Smooth muscle cell (in vitro differentiated cells): ENCODE measurements around the gene METTL18. TPM values are rescaled to one million over a fixed set of nuclear protein-coding genes. Genes with fewer than 3 reads are reported as not detected.

Source experiments
- DNase-seq: peaks from one replicate; lab custom pipeline; 2025; ENCODE audit not compliant: unreplicated experiment; lab: John Stamatoyannopoulos, UW
- H2AFZ ChIP-seq: fragments of 200-600 bp; sonication (generic); 2 replicates; pipeline ENCODE4 v1.6.0; 2016; ENCODE audit warnings: antibody characterized with exemption, low read depth, mild to moderate bottlenecking
- H3F3A ChIP-seq: fragments of 200-600 bp; sonication (generic); 2 replicates; pipeline ENCODE4 v1.6.0; 2017; ENCODE audit warnings: antibody characterized with exemption, low read depth
- H3K27ac ChIP-seq: fragments of 200-600 bp; sonication (generic); 2 replicates; pipeline ENCODE4 v1.5.1; 2016; ENCODE audit warnings: low read depth, mild to moderate bottlenecking
- H3K27me3 ChIP-seq: fragments of 200-600 bp; sonication (generic); 2 replicates; pipeline ENCODE4 v1.6.1; 2016; ENCODE audit warnings: low read depth, mild to moderate bottlenecking
- H3K36me3 ChIP-seq: fragments of 200-600 bp; sonication (generic); 2 replicates; pipeline ENCODE4 v1.5.1; 2016; ENCODE audit warnings: low read depth
- H3K4me1 ChIP-seq: fragments of 200-600 bp; sonication (generic); 2 replicates; pipeline ENCODE4 v1.5.1; 2016; ENCODE audit warnings: low read depth
- H3K4me2 ChIP-seq: fragments of 200-600 bp; sonication (generic); 2 replicates; pipeline ENCODE4 v1.6.0; 2016; ENCODE audit warnings: mild to moderate bottlenecking
- H3K4me3 ChIP-seq: fragments of 200-600 bp; sonication (generic); 2 replicates; pipeline ENCODE4 v1.5.1; 2016; ENCODE audit warnings: mild to moderate bottlenecking
- H3K79me2 ChIP-seq: fragments of 200-600 bp; sonication (generic); 2 replicates; pipeline ENCODE4 v1.6.0; 2016; ENCODE audit warnings: low read depth, mild to moderate bottlenecking
- H3K9ac ChIP-seq: fragments of 200-600 bp; sonication (generic); 2 replicates; pipeline ENCODE4 v1.6.0; 2016; ENCODE audit warnings: low read depth
- H3K9me3 ChIP-seq: fragments of 200-600 bp; sonication (generic); replicated peaks from 2 replicates; pipeline ENCODE4 v1.5.1; 2016; ENCODE audit warnings: low read depth
- H4K20me1 ChIP-seq: fragments of 200-600 bp; sonication (generic); 2 replicates; pipeline ENCODE4 v1.6.0; 2016; ENCODE audit warnings: low read depth
- WGBS: methylation state at CpG from one replicate; pipeline ENCODE4 v1.1.7; 2016; ENCODE audit warnings: low lambda C conversion rate; 5-methylcytosine and 5-hydroxymethylcytosine counted together
- polyA plus RNA-seq: library from polyadenylated mRNA; unstranded; fragments of >200 nt; fragmentation: Nextera tagmentation; extraction: Ambion mirVana; gene quantifications from 2 replicates; pipeline ENCODE4 v1.2.1, GENCODE V29; 2016
- total RNA-seq: library from RNA; depleted of rRNA; stranded (reverse); fragments of >200 nt; gene quantifications from 2 replicates; pipeline ENCODE4 v1.2.3, GENCODE V29; 2014
- TF ChIP-seq, protein P1 (sequence below): fragments of 200-600 bp; sonication (generic); IDR thresholded peaks from 2 replicates; pipeline ENCODE4 v1.5.1; 2017; ENCODE audit warnings: borderline replicate concordance, mild to moderate bottlenecking, antibody characterized with exemption; ENCODE audit not compliant: insufficient read depth, poor library complexity, severe bottlenecking

METTL18 gene
- total and polyA plus RNA-seq, 2 experiments from 2014 or later, result 5.2 to 6.1 TPM

DNA sequence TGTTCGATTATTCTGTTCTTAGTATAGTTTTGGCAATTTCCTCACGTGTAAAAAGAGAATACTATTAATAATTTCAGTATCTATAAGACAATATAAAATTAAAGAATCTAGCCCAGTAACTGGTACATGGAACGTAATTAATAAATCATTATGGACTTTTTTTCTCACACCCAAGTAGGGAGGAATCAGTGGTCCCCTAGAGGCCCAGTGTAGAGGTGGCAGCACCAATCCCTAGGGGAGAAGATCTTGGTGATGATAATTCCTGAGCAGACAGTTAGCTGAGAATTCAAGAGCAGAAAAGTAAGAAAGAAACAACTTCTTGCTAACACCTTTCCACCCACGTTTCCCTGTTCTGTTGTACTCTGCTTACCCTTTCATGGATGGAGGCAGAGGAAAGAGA lies 41.2 kb downstream of the METTL18 start:
- no peaks in the 10 kb centered on the region for H3F3A ChIP-seq
- no peaks in the 10 kb centered on the region for H3K27me3 ChIP-seq
- 80% methylated on average over 4 of the region's 4 CpGs for WGBS
- no peaks in the 10 kb centered on the region for H4K20me1 ChIP-seq
- no peak overlapping the region for H3K4me2 ChIP-seq
- no peak overlapping the region for H3K9ac ChIP-seq
- H2AFZ ChIP-seq, result no peak overlapping the region
- DNase-seq, result no peak
- H3K4me3 ChIP-seq, result no peak overlapping the region
- no peaks in the 10 kb centered on the region for H3K36me3 ChIP-seq
- no peaks in the 10 kb centered on the region for H3K9me3 ChIP-seq
- no peak overlapping the region for H3K27ac ChIP-seq
- TF ChIP-seq, protein P1, sequence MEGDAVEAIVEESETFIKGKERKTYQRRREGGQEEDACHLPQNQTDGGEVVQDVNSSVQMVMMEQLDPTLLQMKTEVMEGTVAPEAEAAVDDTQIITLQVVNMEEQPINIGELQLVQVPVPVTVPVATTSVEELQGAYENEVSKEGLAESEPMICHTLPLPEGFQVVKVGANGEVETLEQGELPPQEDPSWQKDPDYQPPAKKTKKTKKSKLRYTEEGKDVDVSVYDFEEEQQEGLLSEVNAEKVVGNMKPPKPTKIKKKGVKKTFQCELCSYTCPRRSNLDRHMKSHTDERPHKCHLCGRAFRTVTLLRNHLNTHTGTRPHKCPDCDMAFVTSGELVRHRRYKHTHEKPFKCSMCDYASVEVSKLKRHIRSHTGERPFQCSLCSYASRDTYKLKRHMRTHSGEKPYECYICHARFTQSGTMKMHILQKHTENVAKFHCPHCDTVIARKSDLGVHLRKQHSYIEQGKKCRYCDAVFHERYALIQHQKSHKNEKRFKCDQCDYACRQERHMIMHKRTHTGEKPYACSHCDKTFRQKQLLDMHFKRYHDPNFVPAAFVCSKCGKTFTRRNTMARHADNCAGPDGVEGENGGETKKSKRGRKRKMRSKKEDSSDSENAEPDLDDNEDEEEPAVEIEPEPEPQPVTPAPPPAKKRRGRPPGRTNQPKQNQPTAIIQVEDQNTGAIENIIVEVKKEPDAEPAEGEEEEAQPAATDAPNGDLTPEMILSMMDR, result no peak
- no peaks in the 10 kb centered on the region for H3K4me1 ChIP-seq
- H3K79me2 ChIP-seq, result no peaks in the 10 kb centered on the region

DNA sequence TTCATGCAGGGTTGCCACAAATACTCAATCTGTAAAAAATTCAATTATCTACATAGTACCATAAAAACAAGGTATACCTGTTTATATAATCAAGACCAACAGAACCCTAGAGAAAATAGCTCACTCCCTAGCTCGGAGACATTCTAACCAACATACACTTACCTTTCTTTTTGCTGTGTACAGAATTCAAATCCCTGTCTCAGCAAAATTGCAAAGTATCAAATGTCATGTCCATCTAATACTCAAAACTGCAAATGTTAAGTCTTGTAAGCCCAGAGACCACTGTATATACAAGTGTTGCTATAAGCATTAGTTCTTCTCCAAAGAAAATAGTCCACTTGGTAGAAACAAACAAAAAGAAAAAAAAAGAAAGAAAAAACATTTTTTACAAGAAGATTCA lies 44.7 kb downstream of the METTL18 start:
- WGBS, result 94% methylated on average over 1 of the region's 1 CpG
- H3K4me1 ChIP-seq, result peaks cover 9% of the 10 kb centered on the region
- no peaks in the 10 kb centered on the region for H3K9me3 ChIP-seq
- no peaks in the 10 kb centered on the region for H4K20me1 ChIP-seq
- no peaks in the 10 kb centered on the region for H3K27me3 ChIP-seq
- TF ChIP-seq, protein P1, result no peak
- no peak overlapping the region for H3K4me2 ChIP-seq
- H3K4me3 ChIP-seq, result no peak overlapping the region
- no peak overlapping the region for H3K27ac ChIP-seq
- no peak for DNase-seq
- H3K36me3 ChIP-seq, result no peaks in the 10 kb centered on the region
- H3K79me2 ChIP-seq, result no peaks in the 10 kb centered on the region
- H3F3A ChIP-seq, result peaks cover 12% of the 10 kb centered on the region
- no peak overlapping the region for H2AFZ ChIP-seq
- no peak overlapping the region for H3K9ac ChIP-seq

- H3K79me2 ChIP-seq, result no peaks in the 10 kb centered on the region
- no peak overlapping the region for H3K9ac ChIP-seq
- TF ChIP-seq, protein P1, result no peak
- WGBS, result 76% methylated on average over 2 of the region's 2 CpGs
- H3K4me1 ChIP-seq, result peaks cover 9% of the 10 kb centered on the region
- no peaks in the 10 kb centered on the region for H3K9me3 ChIP-seq
- H4K20me1 ChIP-seq, result no peaks in the 10 kb centered on the region
- no peaks in the 10 kb centered on the region for H3K36me3 ChIP-seq
- H3K4me3 ChIP-seq, result no peak overlapping the region
- H3K27ac ChIP-seq, result no peak overlapping the region
- no peaks in the 10 kb centered on the region for H3K27me3 ChIP-seq
- H3K4me2 ChIP-seq, result no peak overlapping the region
- DNase-seq, result no peak
- H3F3A ChIP-seq, result peaks cover 12% of the 10 kb centered on the region
- no peak overlapping the region for H2AFZ ChIP-seq
Measured at GRCh38 chr1:169746550-169746949, 48.2 kb downstream of the METTL18 start.
